Superior temporal gyrus (tissue), 1 donor: ENCODE data around the gene LDB1.

Source experiments
- DNase-seq: peaks from one replicate; pipeline ENCODE4 v3.0.0-alpha.2; 2016; ENCODE audit errors: extremely low spot score

Gene LDB1

GRCh38 chr10:102064503-102064867 lies 55.7 kb downstream of the LDB1 start:
- DNase-seq, result no peak

- DNase-seq, result no peak
These were observed 60.2 kb downstream of the LDB1 start for GRCh38 chr10:102059987-102060386.
